GM23338 (cell line): ENCODE measurements around the gene SPNS1. TPM values are rescaled to one million over a fixed set of nuclear protein-coding genes. Genes with fewer than 3 reads are reported as not detected.

ENCODE experiments used
- ATAC-seq: fragments of 200-7000 bp; cut with Tn5 transposase; 3 replicates; pipeline ENCODE4 v1.9.1; 2020
- DNase-seq: peaks from one replicate; pipeline ENCODE4 v3.0.0-alpha.2; 2015; ENCODE audit warnings: low spot score
- H2AFZ ChIP-seq: fragments of 200-600 bp; sonication (generic); 2 replicates; pipeline ENCODE4 v1.8.0; 2016; ENCODE audit warnings: antibody characterized with exemption, mild to moderate bottlenecking, moderate library complexity
- H3F3A ChIP-seq: fragments of 200-600 bp; sonication (generic); replicated peaks from 2 replicates; pipeline ENCODE4 v1.8.0; 2017; ENCODE audit warnings: antibody characterized with exemption, mixed run types, low read depth
- H3K27ac ChIP-seq: fragments of 200-600 bp; sonication (generic); 2 replicates; pipeline ENCODE4 v1.6.1; 2016; ENCODE audit warnings: low read depth
- H3K27me3 ChIP-seq: fragments of 200-600 bp; sonication (generic); 2 replicates; pipeline ENCODE4 v1.8.0; 2016; ENCODE audit warnings: mild to moderate bottlenecking, mixed run types, moderate library complexity; ENCODE audit not compliant: insufficient read depth
- H3K36me3 ChIP-seq: fragments of 200-600 bp; sonication (generic); 2 replicates; pipeline ENCODE4 v1.8.0; 2016; ENCODE audit warnings: mild to moderate bottlenecking; ENCODE audit not compliant: insufficient read depth
- H3K4me1 ChIP-seq: fragments of 200-600 bp; sonication (generic); 2 replicates; pipeline ENCODE4 v1.8.0; 2016; ENCODE audit warnings: mild to moderate bottlenecking, moderate library complexity; ENCODE audit not compliant: insufficient read depth
- H3K4me2 ChIP-seq: fragments of 200-600 bp; sonication (generic); 2 replicates; pipeline ENCODE4 v1.7.1; 2017; ENCODE audit warnings: mixed run types
- H3K4me3 ChIP-seq: fragments of 200-600 bp; sonication (generic); 2 replicates; pipeline ENCODE4 v1.6.1; 2016; ENCODE audit warnings: mixed run types
- H3K79me2 ChIP-seq: fragments of 200-600 bp; sonication (generic); replicated peaks from 2 replicates; pipeline ENCODE4 v1.8.0; 2017; ENCODE audit warnings: mild to moderate bottlenecking; ENCODE audit not compliant: insufficient read depth
- H3K9me2 ChIP-seq: fragments of 200-600 bp; sonication (generic); 2 replicates; pipeline ENCODE4 v1.8.0; 2017; ENCODE audit not compliant: insufficient read depth
- H4K20me1 ChIP-seq: fragments of 200-600 bp; sonication (generic); replicated peaks from 2 replicates; pipeline ENCODE4 v1.8.0; 2017; ENCODE audit warnings: mild to moderate bottlenecking; ENCODE audit not compliant: insufficient read depth
- H3K27ac Mint-ChIP-seq: 2 replicates; pipeline ENCODE4 v1.8.0; 2020; ENCODE audit warnings: inconsistent platforms, mild to moderate bottlenecking, moderate library complexity, mixed read lengths
- H3K27me3 Mint-ChIP-seq: 3 replicates; pipeline ENCODE4 v1.8.0; 2022; ENCODE audit warnings: low read depth, mild to moderate bottlenecking, moderate library complexity, mixed read lengths, inconsistent platforms; ENCODE audit not compliant: insufficient read depth, poor library complexity
- H3K36me3 Mint-ChIP-seq: 3 replicates; pipeline ENCODE4 v1.8.0; 2021; ENCODE audit warnings: low read depth, mild to moderate bottlenecking, inconsistent platforms, moderate library complexity, mixed read lengths
- H3K4me1 Mint-ChIP-seq: 3 replicates; pipeline ENCODE4 v1.8.0; 2020; ENCODE audit warnings: mild to moderate bottlenecking, inconsistent platforms, mixed read lengths
- H3K4me3 Mint-ChIP-seq: 3 replicates; pipeline ENCODE4 v1.8.0; 2021; ENCODE audit warnings: moderate library complexity, mild to moderate bottlenecking, inconsistent platforms, mixed read lengths
- H3K9me3 Mint-ChIP-seq: 3 replicates; pipeline ENCODE4 v1.8.0; 2020; ENCODE audit warnings: moderate library complexity, mild to moderate bottlenecking, inconsistent platforms, mixed read lengths
- CREB1 ChIP-seq: fragments of 250-450 bp; sonication (Bioruptor Pico); IDR thresholded peaks from 2 replicates; pipeline ENCODE4 v1.5.0; 2020; ENCODE audit warnings: low read depth, mild to moderate bottlenecking, moderate library complexity
- CTCF ChIP-seq, 2 experiments: fragments of 200-600 bp in 1 of 2; sonication (generic) in 1 of 2; conservative IDR thresholded peaks; 2 replicates each; pipeline versions ENCODE4 v1.5.1 to v1.6.1; 2016 to 2017; ENCODE audit warnings: antibody characterized with exemption in 2 of 2, low read depth in 2 of 2, mild to moderate bottlenecking in 2 of 2, moderate library complexity in 1 of 2
- ETS1 ChIP-seq: IDR thresholded peaks from 2 replicates; pipeline ENCODE4 v1.6.1; 2016; ENCODE audit warnings: antibody characterized with exemption
- EZH2 ChIP-seq: fragments of 200-600 bp; sonication (generic); IDR thresholded peaks from one replicate; pipeline ENCODE4 v1.8.0; 2017; ENCODE audit warnings: antibody characterized with exemption, mild to moderate bottlenecking, low read depth; ENCODE audit not compliant: unreplicated experiment
- EZH2phosphoT487 ChIP-seq: fragments of 200-600 bp; sonication (generic); IDR thresholded peaks from one replicate; pipeline ENCODE4 v1.8.1; 2018; ENCODE audit warnings: antibody characterized with exemption; ENCODE audit not compliant: unreplicated experiment
- JUNB ChIP-seq: IDR thresholded peaks from one replicate; pipeline ENCODE4 v1.6.1; 2016; ENCODE audit warnings: antibody characterized with exemption; ENCODE audit not compliant: unreplicated experiment
- NANOG ChIP-seq: IDR thresholded peaks from 2 replicates; pipeline ENCODE4 v1.6.1; 2016; ENCODE audit warnings: antibody characterized with exemption, borderline replicate concordance
- POLR2AphosphoS5 ChIP-seq: IDR thresholded peaks from 2 replicates; pipeline ENCODE4 v1.6.1; 2016; ENCODE audit warnings: antibody characterized with exemption, low read depth
- REST ChIP-seq: IDR thresholded peaks from one replicate; pipeline ENCODE4 v1.6.1; 2018; ENCODE audit warnings: antibody characterized with exemption; ENCODE audit not compliant: unreplicated experiment
- STAT1 ChIP-seq: IDR thresholded peaks from one replicate; pipeline ENCODE4 v1.6.1; 2016; ENCODE audit warnings: antibody characterized with exemption; ENCODE audit not compliant: unreplicated experiment
- ZNF114 ChIP-seq: fragments of 250-450 bp; sonication (Bioruptor Pico); IDR thresholded peaks from 2 replicates; pipeline ENCODE4 v1.5.0; 2020; ENCODE audit warnings: mild to moderate bottlenecking, moderate library complexity
- ZNF331 ChIP-seq: fragments of 250-450 bp; sonication (Bioruptor Pico); IDR thresholded peaks from 2 replicates; pipeline ENCODE4 v1.5.0; 2020; ENCODE audit warnings: low read depth, mild to moderate bottlenecking, moderate library complexity
- ZNF462 ChIP-seq: fragments of 250-450 bp; sonication (Bioruptor Pico); IDR thresholded peaks from 2 replicates; pipeline ENCODE4 v1.5.0; 2020; ENCODE audit warnings: mild to moderate bottlenecking, moderate library complexity
- polyA plus RNA-seq: library from polyadenylated mRNA; unstranded; fragments of >200 nt; fragmentation: Nextera tagmentation; extraction: Ambion mirVana; gene quantifications from 2 replicates; pipeline ENCODE4 v1.2.1, GENCODE V29; 2016
- total RNA-seq: library from RNA; depleted of rRNA; stranded (reverse); fragments of >200 nt; shearing (Covaris generic); gene quantifications from 2 replicates; pipeline ENCODE4 v1.2.3, GENCODE V29; 2014

Gene SPNS1
- total and polyA plus RNA-seq, 2 experiments from 2014 or later: 37.2 to 48.5 TPM

GRCh38 chr16:28986046-28986445 lies 11.5 kb downstream of the SPNS1 start:
- Histone ChIP-seq H3K4me1 (no peaks in the 10 kb centered on the region), H3F3A (no peaks in the 10 kb centered on the region), H3K4me3 (no peak overlapping the region), H3K4me2 (no peak overlapping the region), H3K27ac (no peak overlapping the region), H3K79me2 (no peaks in the 10 kb centered on the region), H3K9me2 (no peaks in the 10 kb centered on the region), H4K20me1 (no peaks in the 10 kb centered on the region), H2AFZ (no peak overlapping the region), H3K36me3 (0 out of 2 replicates have a peak, but pooled peaks cover 4% of the 10 kb centered on the region), H3K27me3 (no peaks in the 10 kb centered on the region)
- Mint-ChIP-seq H3K27ac (no peak overlapping the region), H3K4me1 (no peaks in the 10 kb centered on the region), H3K4me3 (no peak overlapping the region), H3K27me3 (peaks cover 16% of the 10 kb centered on the region), H3K9me3 (peaks cover 5% of the 10 kb centered on the region), H3K36me3 (peaks cover 38% of the 10 kb centered on the region)
- DNase-seq (no peak), ATAC-seq (no peak)
- no peak for TF ChIP-seq JUNB
- TF ChIP-seq REST: no peak
- TF ChIP-seq ZNF331 (CRISPR knock-in tag): no peak
- no peak for TF ChIP-seq CREB1 (CRISPR knock-in tag)
- TF ChIP-seq EZH2phosphoT487: no peak
- no peak for TF ChIP-seq CTCF (conservative IDR thresholded peaks at IDR 0.05; ENCODE audit: low read depth in 2 of 2)
- TF ChIP-seq STAT1: no peak
- TF ChIP-seq POLR2AphosphoS5: no peak
- TF ChIP-seq ZNF114: no peak
- TF ChIP-seq ZNF462 (CRISPR knock-in tag): no peak
- no peak for TF ChIP-seq NANOG
- TF ChIP-seq EZH2: no peak
- TF ChIP-seq ETS1: no peak
